ENCODE measurements around the gene PDCD2L.
"Not testable (repeated sequence)": the region's sequence is repeated elsewhere in the genome, so short reads cannot be mapped to it uniquely, and the experiment has no call there.

The PDCD2L gene

DNA sequence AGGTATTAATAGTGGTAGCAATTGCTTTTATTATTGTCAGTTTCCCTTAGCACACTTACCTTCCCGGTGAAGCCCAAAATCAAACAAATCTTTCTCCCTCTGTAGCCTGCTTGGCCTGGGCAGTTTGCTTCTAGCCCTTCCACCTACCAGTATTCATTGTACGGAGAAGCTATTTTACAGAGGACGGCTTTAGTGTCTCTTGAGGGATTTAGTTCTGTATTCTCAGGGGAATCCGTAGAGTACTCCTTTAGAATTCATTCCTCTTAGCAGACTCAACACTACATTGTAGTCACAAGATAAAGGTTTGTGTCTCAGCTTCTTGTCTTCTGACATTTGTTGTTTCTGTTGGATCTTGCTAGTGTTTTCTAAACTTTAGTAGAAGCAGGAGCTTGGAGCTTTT is 53.2 kb downstream of the PDCD2L start:
- Histone ChIP-seq H3K9me3 (ENCODE audit: severe bottlenecking) (no peaks in the 10 kb centered on the region), H3K4me1 (ENCODE audit: insufficient read depth, poor library complexity, severe bottlenecking) (no peaks in the 10 kb centered on the region), H3K27ac (ENCODE audit: poor library complexity, severe bottlenecking) (no peak overlapping the region), H3K27me3 (ENCODE audit: insufficient read depth, poor library complexity, severe bottlenecking) (no peaks in the 10 kb centered on the region), H3K36me3 (ENCODE audit: low read depth) (peaks cover 91% of the 10 kb centered on the region), H3K4me3 (ENCODE audit: severe bottlenecking) (no peak overlapping the region)
- DNase-seq (ENCODE audit: low spot score) (no peak), ATAC-seq (ENCODE audit: low read depth) (no peak)
- TF ChIP-seq, protein P1, sequence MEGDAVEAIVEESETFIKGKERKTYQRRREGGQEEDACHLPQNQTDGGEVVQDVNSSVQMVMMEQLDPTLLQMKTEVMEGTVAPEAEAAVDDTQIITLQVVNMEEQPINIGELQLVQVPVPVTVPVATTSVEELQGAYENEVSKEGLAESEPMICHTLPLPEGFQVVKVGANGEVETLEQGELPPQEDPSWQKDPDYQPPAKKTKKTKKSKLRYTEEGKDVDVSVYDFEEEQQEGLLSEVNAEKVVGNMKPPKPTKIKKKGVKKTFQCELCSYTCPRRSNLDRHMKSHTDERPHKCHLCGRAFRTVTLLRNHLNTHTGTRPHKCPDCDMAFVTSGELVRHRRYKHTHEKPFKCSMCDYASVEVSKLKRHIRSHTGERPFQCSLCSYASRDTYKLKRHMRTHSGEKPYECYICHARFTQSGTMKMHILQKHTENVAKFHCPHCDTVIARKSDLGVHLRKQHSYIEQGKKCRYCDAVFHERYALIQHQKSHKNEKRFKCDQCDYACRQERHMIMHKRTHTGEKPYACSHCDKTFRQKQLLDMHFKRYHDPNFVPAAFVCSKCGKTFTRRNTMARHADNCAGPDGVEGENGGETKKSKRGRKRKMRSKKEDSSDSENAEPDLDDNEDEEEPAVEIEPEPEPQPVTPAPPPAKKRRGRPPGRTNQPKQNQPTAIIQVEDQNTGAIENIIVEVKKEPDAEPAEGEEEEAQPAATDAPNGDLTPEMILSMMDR (IDR thresholded peaks at IDR 0.05; ENCODE audit: poor library complexity, severe bottlenecking) = no peak

DNA sequence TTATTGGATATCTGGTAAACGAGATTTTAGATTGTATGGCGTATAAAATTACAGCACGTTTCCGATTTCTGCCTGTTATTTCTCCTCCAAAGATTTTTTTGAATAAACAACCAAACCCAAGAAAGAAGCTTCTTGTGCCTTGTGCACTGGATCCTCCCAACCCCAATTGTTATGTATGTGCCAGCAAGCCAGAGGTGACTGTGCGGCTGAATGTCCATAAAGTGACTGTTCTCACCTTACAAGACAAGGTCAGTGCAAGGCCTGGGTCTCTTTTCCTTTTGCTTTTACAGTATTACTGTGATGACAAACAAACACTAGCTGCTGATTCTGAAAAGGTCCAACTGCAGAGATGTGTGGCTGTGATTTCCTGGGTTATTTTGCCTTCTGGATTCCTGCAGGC is 54.5 kb downstream of the PDCD2L start:
- TF ChIP-seq, protein P1 (IDR thresholded peaks at IDR 0.05; ENCODE audit: poor library complexity, severe bottlenecking) = no peak
- peaks cover 92% of the 10 kb centered on the region for H3K36me3 ChIP-seq (ENCODE audit: low read depth)
- DNase-seq (ENCODE audit: low spot score) = no peak
- no peak overlapping the region for H3K4me3 ChIP-seq (ENCODE audit: severe bottlenecking)
- H3K27me3 ChIP-seq (ENCODE audit: insufficient read depth, poor library complexity, severe bottlenecking) = no peaks in the 10 kb centered on the region
- no peaks in the 10 kb centered on the region for H3K4me1 ChIP-seq (ENCODE audit: insufficient read depth, poor library complexity, severe bottlenecking)
- no peaks in the 10 kb centered on the region for H3K9me3 ChIP-seq (ENCODE audit: severe bottlenecking)
- no peak overlapping the region for H3K27ac ChIP-seq (ENCODE audit: poor library complexity, severe bottlenecking)
- ATAC-seq (ENCODE audit: low read depth) = no peak

DNA sequence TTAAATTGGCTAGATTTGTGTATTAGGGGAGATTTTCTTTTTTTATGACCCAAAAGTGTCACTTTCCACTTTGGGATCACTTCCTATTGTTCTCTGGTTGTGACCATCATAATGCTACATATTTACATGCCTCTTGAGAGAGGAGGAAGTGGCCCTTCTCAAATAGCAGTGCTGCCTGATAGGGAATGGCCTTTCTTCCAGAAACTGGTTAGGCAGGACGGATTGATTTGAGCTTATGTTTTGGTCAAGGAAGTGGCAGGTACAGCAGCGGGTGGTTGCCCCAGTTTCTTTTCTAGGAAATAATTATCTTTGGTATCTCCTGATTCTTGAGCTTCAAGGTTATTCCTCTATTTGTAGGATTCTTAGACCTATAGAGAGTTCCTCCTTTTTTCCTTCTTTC is 55.4 kb downstream of the PDCD2L start:
- no peaks in the 10 kb centered on the region for H3K9me3 ChIP-seq (ENCODE audit: severe bottlenecking)
- no peaks in the 10 kb centered on the region for H3K4me1 ChIP-seq (ENCODE audit: insufficient read depth, poor library complexity, severe bottlenecking)
- DNase-seq (ENCODE audit: low spot score) (no peak), ATAC-seq (ENCODE audit: low read depth) (no peak)
- no peak overlapping the region for H3K4me3 ChIP-seq (ENCODE audit: severe bottlenecking)
- no peaks in the 10 kb centered on the region for H3K27me3 ChIP-seq (ENCODE audit: insufficient read depth, poor library complexity, severe bottlenecking)
- TF ChIP-seq, protein P1 (IDR thresholded peaks at IDR 0.05; ENCODE audit: poor library complexity, severe bottlenecking) = no peak
- peaks cover 92% of the 10 kb centered on the region for H3K36me3 ChIP-seq (ENCODE audit: low read depth)
- no peak overlapping the region for H3K27ac ChIP-seq (ENCODE audit: poor library complexity, severe bottlenecking)

DNA sequence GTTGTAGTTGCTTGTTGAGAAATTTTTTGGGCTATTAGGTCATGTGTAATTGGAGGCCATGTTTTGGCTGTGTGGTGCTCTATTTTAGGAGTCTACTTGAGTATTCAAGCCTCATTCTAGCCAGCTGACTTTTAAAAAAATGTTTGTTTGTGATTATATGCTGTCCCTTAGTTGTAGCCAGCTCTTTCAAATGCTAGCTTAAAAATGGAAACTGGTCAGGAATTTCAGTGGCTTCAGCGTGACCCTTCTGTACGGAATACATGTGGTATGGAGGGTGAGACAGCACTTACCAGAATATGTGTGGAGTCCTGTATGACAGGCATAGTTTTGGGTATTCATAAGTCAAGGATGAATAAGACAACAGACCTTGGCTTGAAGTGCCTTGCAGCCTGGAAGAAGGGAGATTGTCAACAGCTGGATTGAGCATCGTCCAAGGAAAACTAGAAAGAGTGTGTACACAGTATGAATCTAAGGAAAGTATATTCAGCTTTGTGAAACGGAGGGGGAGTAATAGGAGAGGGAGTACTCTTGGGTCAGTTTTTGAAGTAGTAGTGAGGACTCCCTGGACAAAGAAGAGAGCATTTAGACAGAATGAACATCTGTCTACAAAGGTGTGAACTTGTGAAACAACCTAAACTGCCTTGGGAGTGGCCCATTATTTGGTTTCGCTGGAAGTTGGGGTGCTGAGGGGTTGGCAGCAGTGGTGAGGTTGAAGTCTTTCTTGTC is 57.3 kb downstream of the PDCD2L start:
- H3K9me3 ChIP-seq (ENCODE audit: severe bottlenecking) = no peaks in the 10 kb centered on the region
- H3K36me3 ChIP-seq (ENCODE audit: low read depth) = peaks cover 95% of the 10 kb centered on the region
- no peak overlapping the region for H3K4me3 ChIP-seq (ENCODE audit: severe bottlenecking)
- no peak for DNase-seq (ENCODE audit: low spot score)
- H3K27ac ChIP-seq (ENCODE audit: poor library complexity, severe bottlenecking) = no peak overlapping the region
- no peak for ATAC-seq (ENCODE audit: low read depth)
- no peaks in the 10 kb centered on the region for H3K4me1 ChIP-seq (ENCODE audit: insufficient read depth, poor library complexity, severe bottlenecking)
- H3K27me3 ChIP-seq (ENCODE audit: insufficient read depth, poor library complexity, severe bottlenecking) = no peaks in the 10 kb centered on the region
- TF ChIP-seq, protein P1 (IDR thresholded peaks at IDR 0.05; ENCODE audit: poor library complexity, severe bottlenecking) = no peak

DNA sequence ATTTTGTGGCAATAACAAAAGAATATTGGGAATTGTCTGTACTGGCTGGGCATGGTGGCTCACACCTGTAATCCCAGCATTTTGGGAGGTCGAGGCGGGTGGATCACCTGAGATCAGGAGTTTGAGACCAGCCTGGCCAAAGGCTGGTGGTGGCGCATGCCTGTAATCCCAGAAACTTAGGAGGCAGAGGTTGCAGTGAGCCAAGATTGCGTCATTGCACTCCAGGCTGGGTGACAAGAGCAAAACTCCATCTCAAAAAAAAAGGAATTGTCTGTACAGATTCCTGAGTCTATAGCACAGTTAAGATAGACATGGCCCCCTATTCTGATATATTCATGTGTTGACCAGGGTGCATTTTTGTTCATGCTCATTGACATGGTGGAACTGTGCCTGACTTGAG is 60.6 kb downstream of the PDCD2L start:
- H3K27me3 ChIP-seq (ENCODE audit: insufficient read depth, poor library complexity, severe bottlenecking); H3K4me3 ChIP-seq (ENCODE audit: severe bottlenecking); H3K9me3 ChIP-seq (ENCODE audit: severe bottlenecking); H3K27ac ChIP-seq (ENCODE audit: poor library complexity, severe bottlenecking); ATAC-seq (ENCODE audit: low read depth); DNase-seq (ENCODE audit: low spot score); H3K4me1 ChIP-seq (ENCODE audit: insufficient read depth, poor library complexity, severe bottlenecking): not testable (repeated sequence)
- H3K36me3 ChIP-seq (ENCODE audit: low read depth) = peaks cover 96% of the 10 kb centered on the region
